Endothelial cell (in vitro differentiated cells): Measurements from ENCODE around the gene PRRC2A. TPM values are rescaled to one million over a fixed set of nuclear protein-coding genes. Genes with fewer than 3 reads are reported as not detected.

Experiments
- DNase-seq: peaks from one replicate; pipeline ENCODE4 v3.0.0; 2021; ENCODE audit warnings: low spot score
- H3K27ac Mint-ChIP-seq: one replicate; pipeline ENCODE4 v1.8.0; 2021; ENCODE audit warnings: mixed read lengths, inconsistent platforms; ENCODE audit not compliant: unreplicated experiment
- H3K27me3 Mint-ChIP-seq: one replicate; pipeline ENCODE4 v1.8.0; 2021; ENCODE audit warnings: mild to moderate bottlenecking, moderate library complexity, mixed read lengths, inconsistent platforms; ENCODE audit not compliant: unreplicated experiment
- H3K36me3 Mint-ChIP-seq: one replicate; pipeline ENCODE4 v1.8.0; 2021; ENCODE audit warnings: mild to moderate bottlenecking, low read depth, mixed read lengths, inconsistent platforms; ENCODE audit not compliant: unreplicated experiment
- H3K4me1 Mint-ChIP-seq: one replicate; pipeline ENCODE4 v1.8.0; 2021; ENCODE audit warnings: mild to moderate bottlenecking, mixed read lengths, inconsistent platforms; ENCODE audit not compliant: unreplicated experiment
- H3K4me3 Mint-ChIP-seq: one replicate; pipeline ENCODE4 v1.8.0; 2021; ENCODE audit warnings: mild to moderate bottlenecking, mixed read lengths, inconsistent platforms; ENCODE audit not compliant: unreplicated experiment
- H3K9me3 Mint-ChIP-seq: one replicate; pipeline ENCODE4 v1.8.0; 2021; ENCODE audit warnings: mixed read lengths, inconsistent platforms; ENCODE audit not compliant: unreplicated experiment
- CTCF ChIP-seq: fragments of 200-600 bp; sonication (generic); IDR thresholded peaks from one replicate; pipeline ENCODE4 v1.5.0; 2021; ENCODE audit warnings: antibody characterized with exemption; ENCODE audit not compliant: unreplicated experiment
- total RNA-seq: library from RNA; stranded (reverse); fragmentation: NEBNext Ultra II Directional; extraction: Animal tissue kit (Norgen Biotek cat#: 25700); gene quantifications from one replicate; pipeline ENCODE4 v1.2.1, GENCODE V29; 2021; ENCODE audit not compliant: unreplicated experiment

PRRC2A gene
- total RNA-seq, 1 donor from 2014 or later: 149 TPM

GRCh38 chr6:31627690-31628287 is 7.3 kb downstream of the PRRC2A start:
- Mint-ChIP-seq H3K4me3 (peak overlapping the region; percentile 72), H3K27ac (no peak overlapping the region)

DNA sequence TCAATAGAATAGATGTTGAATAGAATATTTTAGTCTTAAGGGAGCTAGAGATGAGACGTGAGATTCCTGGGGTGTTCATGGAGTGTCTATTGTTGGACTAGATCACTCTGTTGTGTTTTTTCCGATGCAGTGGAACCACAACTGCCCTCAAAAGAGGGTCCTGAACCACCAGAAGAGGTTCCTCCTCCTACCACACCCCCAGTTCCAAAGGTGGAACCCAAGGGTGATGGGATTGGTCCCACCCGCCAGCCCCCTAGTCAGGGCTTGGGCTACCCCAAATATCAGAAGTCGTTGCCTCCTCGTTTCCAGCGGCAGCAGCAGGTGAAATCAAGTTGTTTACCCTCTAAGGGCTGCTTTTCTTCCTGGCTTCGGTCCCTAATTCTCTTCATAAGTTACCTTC is 8.5 kb downstream of the PRRC2A start:
- no peaks in the 10 kb centered on the region for H3K4me1 Mint-ChIP-seq
- H3K9me3 Mint-ChIP-seq: no peaks in the 10 kb centered on the region
- TF ChIP-seq CTCF: no peak
- DNase-seq: no peak
- peaks cover 43% of the 10 kb centered on the region for H3K36me3 Mint-ChIP-seq
- no peak overlapping the region for H3K27ac Mint-ChIP-seq
- H3K4me3 Mint-ChIP-seq: no peak overlapping the region
- H3K27me3 Mint-ChIP-seq: peaks cover 4% of the 10 kb centered on the region

More at GRCh38 chr6:31627690-31628287, 7.3 kb downstream of the PRRC2A start:
- Mint-ChIP-seq H3K9me3 (no peaks in the 10 kb centered on the region), H3K4me1 (no peaks in the 10 kb centered on the region), H3K27me3 (no peaks in the 10 kb centered on the region), H3K36me3 (peaks cover 48% of the 10 kb centered on the region)
- no peak for TF ChIP-seq CTCF
- no peak for DNase-seq

DNA sequence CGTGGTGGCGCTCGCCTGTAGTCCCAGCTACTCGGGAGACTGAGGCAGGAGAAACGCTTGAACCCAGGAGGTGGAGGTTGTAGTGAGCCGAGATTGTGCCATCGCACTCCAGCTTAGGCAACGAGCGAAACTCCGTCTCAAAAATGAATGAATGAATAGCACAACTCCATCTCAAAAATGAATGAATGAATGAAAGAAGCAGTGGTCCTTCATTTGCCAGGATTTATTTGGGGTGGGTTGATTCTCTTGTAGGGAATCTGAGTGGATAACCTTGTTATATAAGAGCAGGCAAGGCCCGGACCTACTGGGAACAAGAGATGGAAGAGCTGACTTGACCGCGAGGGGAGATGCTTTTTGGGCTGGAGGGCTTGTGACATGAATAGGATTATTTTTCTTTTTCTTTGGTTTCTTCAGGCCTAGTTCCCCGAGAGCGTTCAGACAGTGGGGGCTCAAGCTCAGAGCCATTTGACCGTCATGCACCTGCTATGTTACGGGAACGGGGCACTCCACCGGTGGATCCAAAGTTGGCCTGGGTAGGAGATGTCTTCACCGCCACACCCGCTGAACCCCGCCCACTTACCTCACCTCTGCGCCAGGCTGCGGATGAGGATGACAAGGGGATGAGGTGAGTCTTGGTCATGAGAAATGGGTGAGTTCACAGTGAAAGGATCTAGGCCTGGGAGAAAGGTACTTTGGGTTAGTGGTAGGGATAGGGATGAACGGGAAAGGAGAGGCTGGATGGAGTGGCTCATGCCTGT is 9.8 kb downstream of the PRRC2A start:
- TF ChIP-seq CTCF: no peak

DNA sequence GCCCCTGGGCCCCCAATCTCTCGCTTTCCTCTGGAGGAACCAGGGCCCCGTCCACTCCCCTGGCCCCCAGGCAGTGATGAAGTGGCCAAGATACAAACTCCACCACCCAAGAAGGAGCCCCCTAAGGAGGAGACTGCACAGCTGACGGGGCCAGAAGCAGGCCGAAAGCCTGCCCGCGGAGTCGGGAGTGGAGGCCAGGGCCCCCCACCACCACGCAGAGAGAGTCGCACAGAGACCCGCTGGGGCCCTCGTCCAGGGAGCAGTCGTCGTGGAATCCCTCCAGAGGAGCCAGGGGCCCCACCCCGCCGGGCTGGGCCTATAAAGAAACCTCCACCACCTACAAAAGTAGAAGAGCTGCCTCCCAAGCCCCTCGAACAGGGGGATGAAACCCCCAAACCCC is 10.7 kb downstream of the PRRC2A start:
- peaks cover 42% of the 10 kb centered on the region for H3K36me3 Mint-ChIP-seq
- DNase-seq: no peak
- H3K4me1 Mint-ChIP-seq: no peaks in the 10 kb centered on the region
- no peaks in the 10 kb centered on the region for H3K9me3 Mint-ChIP-seq
- no peak overlapping the region for H3K4me3 Mint-ChIP-seq
- H3K27ac Mint-ChIP-seq: no peak overlapping the region
- no peak for TF ChIP-seq CTCF
- peaks cover 6% of the 10 kb centered on the region for H3K27me3 Mint-ChIP-seq

More for the DNA sequence above, 9.8 kb downstream of the PRRC2A start:
- H3K27ac Mint-ChIP-seq: peak overlapping the region; percentile 61
- peaks cover 4% of the 10 kb centered on the region for H3K27me3 Mint-ChIP-seq
- H3K4me1 Mint-ChIP-seq: no peaks in the 10 kb centered on the region
- peaks cover 42% of the 10 kb centered on the region for H3K36me3 Mint-ChIP-seq
- H3K9me3 Mint-ChIP-seq: no peaks in the 10 kb centered on the region
- no peak for DNase-seq
- peak overlapping the region; percentile 72 for H3K4me3 Mint-ChIP-seq

GRCh38 chr6:31631681-31632278 is 11.3 kb downstream of the PRRC2A start:
- Mint-ChIP-seq H3K27ac (no peak overlapping the region), H3K27me3 (peaks cover 8% of the 10 kb centered on the region), H3K36me3 (peaks cover 40% of the 10 kb centered on the region), H3K4me1 (no peaks in the 10 kb centered on the region), H3K9me3 (no peaks in the 10 kb centered on the region), H3K4me3 (no peak overlapping the region)
- no peak for DNase-seq
- TF ChIP-seq CTCF: no peak
